NCI-H524 treated with DMSO at 0.1 percent for 48 hours (cell line): Measurements from ENCODE around the gene LBX1.

Source experiments
- DNase-seq: peaks from one replicate; lab custom pipeline; 2025; lab: John Stamatoyannopoulos, UW

Gene LBX1, protein sequence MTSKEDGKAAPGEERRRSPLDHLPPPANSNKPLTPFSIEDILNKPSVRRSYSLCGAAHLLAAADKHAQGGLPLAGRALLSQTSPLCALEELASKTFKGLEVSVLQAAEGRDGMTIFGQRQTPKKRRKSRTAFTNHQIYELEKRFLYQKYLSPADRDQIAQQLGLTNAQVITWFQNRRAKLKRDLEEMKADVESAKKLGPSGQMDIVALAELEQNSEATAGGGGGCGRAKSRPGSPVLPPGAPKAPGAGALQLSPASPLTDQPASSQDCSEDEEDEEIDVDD

DNA sequence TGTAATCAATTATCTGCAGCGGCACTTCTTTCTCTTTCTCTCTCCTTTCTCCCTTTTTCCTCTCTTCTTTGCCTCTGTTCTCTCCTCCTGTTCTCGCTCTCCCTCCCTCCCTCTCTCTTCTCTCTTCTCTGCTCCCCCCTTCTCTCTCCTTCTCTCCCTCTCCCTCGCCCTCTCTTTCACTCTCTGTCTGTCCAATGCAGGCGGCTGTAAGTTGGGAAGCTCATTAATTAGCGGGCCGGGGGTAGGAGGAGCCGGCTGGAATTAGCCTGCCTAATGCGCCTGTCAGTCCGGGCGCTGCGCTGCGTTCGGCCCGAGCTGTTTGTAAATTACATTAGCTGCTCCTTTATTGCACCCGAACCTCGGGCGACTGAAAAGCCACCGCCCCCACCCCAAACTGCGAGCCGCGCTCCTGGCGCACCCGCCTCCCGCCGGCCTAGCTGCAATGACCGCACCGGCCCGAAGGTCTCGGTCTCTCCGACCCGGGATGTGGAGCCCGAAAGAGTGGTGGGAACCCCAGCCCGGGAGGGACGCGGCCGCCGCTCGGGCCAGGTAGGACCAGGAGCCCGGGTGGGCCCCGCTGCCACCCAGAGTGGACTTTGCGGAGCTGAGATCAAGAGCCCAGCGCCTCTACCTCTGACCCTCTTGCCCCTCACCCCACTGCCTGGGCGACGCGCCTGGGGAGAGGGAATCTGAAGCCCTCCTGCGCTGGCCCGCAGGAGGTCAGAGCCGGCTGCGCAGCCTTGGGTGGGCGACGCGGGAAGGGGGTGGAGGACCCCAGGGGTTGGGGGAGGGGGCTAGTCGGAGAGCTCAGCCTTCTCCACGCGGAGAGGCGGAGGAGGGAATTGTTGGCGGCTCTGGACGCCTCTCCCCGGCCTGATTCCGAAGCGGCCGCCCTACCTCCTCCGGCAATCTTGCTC, at the start of gene LBX1:
LBX1 (minus strand) TSS at position 198 of the 917 bp plus-strand sequence. CDS start 648 bp downstream, outside the sequence.
- no peak for DNase-seq

DNA sequence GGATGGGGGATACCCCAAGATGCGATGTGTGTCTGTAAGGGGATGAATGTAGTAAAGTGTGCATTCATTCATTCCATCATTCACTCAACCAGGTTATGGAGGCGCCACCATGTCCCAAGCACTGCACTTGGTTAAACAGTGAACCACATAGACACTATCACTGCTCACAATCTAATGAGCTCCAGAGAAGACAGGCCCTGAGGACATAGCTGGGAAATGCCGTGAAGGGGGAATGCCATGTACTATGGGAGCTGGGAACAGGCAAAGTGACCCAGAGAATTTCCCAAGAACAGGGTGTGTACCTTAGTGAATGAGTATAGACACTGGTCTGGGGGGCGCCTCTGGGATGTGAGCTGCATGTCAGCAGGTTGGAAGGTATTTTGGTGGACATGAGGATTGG, 44.5 kb upstream of the LBX1 start:
- no peak for DNase-seq

DNA sequence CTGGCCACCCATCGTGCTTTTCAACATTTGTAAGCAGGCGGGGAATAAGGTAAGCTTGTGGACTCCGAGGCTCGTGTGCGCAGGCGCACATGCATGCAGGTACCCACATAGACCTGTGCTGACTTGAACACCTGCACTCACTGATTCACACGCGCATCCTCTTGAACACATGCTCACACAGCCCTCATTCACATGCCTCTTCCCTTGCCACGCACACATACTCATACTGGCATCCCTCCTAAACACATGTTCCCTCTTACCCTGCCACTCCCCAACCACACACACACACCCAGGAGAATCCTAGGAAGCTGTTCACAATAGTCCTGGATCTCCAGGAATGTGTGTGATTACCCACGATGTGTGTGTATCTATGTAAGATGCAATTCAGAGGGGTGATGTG, 44.1 kb upstream of the LBX1 start:
- DNase-seq: no peak

DNA sequence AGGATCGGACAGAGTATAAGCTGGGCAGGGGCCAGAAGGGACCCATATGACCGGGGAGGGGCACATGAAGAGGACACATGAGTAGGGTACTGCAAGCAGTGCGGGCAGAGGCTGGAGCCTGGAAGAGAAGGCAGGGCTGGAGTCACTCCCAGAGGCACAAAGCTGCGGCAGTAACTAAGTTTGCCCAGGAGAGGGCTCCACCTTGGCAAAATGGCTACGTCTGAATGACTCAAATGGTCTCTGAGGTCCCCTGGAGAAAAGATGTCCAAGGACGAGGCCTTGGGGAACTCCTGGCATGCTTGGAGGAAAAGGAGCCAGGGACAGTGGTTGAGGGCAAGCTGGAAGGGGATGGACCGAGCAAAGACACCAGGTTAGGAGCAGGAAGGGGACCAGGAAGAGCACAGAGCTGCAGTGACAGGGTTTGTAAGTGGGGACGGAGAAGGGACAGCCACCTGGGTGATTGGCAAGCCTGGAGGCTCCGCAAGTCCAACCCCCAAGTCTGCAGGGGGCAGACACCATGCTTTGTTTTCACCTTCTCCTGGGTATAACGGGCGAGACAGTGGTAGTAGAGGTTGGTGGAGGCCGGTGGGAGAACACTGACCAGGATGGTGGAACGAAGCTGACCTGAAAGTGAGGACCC, 43.1 kb upstream of the LBX1 start:
- DNase-seq: no peak

DNA sequence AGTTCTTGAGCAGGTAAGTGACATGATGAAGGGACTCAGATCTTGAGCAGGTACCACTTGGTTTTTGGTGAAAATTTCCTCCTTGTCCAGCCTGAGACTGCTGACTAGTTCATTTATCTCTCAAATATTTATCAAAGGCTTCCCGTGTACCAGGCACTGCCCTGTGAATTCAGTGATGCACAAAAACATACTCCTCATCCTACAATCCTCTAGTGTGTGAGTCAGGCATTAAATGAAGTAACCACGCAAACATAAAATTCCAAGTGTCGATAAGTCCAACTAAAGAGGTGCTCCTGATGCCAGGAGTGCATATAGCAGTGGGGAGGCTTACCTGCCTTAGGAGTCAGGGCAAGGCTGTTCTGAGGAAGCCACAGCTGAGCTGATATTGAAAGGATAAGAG, 41.5 kb upstream of the LBX1 start:
- DNase-seq: no peak

DNA sequence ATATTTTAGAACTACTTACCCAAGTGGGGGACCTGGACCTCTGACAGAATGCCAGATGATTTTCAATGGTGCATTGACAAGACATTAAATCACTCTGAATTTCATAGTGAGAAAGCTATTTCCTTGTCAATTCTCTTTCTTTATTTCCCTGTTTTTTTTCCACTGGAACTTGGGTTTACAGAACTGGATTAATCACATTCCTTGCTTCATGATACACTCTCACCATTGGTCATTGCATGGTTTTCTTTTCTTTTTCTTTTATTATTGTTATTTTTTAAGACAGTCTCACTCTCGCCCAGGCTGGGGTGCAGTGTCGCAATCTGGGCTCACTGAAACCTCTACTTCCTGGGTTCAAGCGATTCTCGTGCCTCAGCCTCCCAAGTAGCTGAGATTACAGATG, 38.5 kb upstream of the LBX1 start:
- DNase-seq: no peak

DNA sequence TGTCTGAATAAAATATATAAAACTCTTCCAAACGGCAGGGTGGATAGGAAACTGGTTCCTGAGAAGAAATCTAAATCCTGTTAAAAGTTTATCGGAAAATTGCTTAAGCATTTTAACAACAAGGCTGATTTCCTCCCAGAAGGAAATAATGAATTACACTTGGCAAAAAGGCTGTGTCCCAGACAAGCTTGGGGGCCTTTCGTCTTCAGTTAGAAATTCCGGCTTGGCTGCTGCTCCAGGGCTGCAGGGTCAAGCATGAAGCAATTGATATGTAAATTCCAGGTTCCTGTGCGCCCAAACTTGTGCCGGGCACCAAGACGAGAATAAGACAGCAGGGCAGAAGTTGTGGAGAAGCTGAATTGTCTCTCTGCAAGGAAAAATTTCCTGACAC, 38.0 kb upstream of the LBX1 start:
- DNase-seq: no peak

DNA sequence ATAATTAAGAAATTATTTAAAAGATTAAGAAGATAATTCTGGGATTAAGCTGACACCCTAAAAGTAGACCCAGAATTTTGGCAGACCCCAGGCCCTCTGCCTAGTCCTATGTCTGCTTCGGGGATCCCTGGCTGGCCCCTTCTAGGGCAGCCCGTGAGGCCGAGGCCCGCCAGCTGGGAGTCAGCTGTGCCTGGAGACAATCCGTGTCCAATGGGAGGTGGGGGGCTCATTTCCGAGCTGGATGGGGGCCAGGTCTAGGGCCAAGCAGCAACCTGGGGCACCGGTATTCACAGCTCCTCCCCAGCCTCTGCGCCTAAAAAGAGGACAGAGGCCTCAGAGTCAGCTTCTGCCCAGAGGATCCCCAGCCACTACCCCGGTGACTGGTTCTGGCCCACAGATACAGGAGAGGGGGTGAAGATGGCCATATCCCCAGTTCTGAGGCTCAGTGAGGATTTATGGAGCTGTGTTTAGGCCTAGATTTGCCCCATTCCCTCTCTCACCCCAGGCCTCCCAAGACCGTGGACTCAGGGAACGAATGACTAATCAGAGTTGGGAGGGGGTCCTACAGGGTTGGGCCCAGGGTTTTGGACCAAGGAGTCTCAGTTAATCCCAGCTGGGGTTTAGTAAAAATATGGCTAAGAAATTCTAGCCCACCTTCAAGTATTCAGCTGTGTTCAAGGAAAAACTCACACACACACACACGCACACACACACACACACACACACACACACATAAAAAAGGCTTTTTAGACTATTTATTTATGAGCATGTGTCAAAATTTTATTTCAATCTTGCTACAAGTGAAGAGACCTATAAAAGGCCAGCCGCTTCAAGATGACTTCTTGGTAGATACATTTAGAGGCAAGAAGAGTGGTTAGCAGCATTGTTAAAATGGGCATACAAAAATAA, 37.4 kb upstream of the LBX1 start:
- no peak for DNase-seq

DNA sequence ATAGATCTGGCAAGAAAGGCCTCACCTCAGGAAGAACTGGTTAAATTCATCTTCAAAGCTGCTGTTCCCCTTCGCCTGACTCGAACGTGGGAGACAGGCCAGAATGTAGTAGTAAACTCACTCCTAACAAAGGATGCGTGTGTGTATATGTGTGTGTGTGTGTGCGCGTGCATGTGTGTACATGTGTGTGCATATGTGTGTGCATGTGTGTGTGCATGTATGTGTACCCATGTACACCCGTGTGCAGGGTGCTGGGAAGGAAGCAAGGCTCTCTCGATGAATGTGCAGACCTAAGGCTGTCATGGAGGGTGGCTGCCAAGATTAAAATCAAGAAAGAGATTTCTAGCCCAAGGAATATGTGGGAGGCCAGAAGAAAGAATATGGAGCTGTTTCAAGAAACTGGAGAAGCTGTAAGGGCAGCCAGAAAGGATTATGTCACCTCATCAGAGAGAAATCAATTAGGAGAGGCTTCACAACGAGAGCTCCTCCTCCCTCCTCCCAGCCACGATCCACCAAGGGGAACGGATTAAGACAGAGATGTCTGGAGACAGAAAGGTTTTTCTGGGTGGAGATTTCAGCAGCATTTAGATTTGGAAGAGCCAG, 34.0 kb upstream of the LBX1 start:
- DNase-seq: no peak

DNA sequence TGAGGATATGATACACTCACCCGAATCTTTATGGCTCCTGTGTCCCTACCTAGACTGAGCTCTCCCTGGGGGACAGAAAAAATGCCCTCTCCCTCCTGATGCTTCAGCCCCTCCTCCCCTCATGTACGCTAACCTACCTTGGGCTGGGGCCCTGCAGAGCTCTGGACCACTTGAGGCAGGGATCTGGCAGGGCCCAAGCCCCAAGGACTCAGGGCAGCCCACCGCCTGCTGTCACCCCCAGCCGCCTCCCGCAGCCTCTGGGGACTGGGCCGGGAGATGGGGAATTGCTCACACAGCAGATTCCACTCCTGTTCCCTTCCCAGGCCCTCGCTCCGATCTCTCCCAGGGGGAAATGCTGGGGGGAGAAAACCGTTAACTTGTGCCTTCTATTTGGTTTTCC, 32.9 kb upstream of the LBX1 start:
- DNase-seq: no peak

DNA sequence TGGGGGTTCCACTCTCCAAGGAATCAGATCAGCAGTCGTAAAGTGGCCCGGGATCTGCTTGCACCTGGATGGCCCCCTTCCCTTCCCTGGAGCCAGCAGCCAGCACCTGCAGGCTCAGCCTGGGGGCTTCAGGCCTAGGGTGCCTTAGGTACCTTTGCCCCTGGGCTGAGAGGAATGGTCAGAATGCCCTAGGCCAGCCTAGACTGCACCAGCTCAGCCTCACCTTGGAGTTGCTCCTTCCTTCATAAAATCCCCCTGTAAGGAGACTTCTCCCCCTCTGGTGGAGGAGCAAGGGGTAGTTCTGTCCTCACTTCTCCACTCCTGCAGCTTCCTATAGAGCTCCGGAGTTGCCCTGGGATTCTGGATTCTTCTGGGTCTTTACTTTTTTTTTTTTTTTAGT, 32.4 kb upstream of the LBX1 start:
- no peak for DNase-seq

DNA sequence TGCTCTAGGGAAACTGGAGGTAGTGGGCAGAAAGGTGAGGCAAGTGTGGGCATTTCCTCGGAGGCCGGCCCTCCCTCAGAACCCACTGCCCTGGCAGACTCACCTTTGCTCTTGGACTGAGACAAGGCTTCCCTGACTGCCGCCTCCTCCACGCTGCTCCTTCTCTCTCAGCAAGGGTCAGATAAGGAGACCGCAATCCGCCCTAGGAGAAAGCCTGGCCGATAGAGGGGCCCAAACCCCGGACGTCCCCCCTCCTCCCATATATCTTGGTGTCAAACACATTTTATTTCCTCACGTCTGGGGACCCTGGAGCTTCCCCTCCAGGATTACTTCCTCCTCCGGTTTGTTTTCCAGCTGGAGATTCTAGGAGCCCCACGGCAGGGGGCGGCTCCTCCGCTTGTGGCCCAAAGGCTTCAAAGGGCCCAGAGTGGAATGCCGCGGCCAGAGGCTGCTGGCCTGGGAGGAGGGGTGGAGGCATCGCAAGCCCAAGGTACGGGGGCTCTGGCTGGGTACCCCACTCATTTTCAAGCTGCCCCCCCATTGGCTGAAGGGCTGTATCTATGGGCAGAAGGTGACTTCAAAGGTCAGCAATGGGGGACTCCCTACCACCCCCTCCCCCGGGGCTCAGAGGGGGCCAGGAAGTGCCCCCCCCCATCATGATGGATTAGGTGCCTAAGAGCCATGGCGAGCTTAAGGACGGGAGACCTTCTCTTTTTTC, 31.7 kb upstream of the LBX1 start:
- DNase-seq: no peak

DNA sequence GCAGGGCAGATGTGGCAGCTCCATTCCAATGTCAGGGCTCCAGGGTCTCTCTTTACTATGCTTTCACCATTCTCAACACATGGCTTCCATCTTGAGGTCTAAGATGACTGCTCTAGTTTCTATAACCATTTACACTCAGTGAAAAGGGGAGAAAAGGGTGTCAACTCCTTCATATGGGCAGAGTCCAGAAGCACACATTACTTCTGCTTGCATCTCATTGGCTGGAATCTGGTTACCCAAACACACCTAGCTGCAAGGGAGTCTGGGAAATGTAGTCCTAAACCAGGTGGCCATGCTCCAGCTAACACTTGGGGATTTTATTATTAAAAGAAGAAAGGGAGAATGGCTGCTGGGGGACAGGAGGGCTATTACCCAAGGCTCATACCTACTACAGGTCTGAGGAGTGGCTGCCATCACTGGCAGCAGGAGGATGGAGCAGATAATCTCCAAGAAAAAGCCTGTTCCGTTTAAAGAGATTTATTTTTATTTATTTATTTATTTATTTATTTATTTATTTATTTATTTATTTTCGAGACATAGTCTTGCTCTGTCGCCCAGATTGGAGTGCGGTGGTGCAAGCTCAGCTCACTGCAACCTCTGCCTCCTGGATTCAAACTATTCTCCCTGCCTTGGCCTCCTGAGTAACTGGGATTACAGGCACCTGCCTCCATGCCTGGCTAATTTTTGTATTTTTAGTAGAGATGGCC, 29.1 kb upstream of the LBX1 start:
- DNase-seq: no peak

DNA sequence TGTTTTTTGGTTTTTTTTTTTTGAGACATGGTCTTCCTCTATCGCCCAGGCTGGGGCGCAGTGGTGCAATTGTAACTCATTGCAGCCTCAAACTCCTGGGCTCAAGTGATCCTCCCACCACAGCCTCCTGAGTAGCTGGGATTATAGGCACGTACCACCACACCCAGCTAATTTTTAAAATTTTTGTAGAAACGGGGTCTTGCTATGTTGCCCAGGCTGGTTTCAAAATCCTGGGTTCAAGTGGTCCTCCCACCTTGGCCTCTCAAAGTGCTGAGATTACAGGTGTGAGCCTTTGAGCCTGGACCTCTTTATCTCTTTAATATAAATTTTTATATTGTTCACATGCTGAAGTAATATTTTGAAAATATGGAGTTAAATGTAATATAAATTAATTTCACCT, 28.2 kb upstream of the LBX1 start:
- no peak for DNase-seq

DNA sequence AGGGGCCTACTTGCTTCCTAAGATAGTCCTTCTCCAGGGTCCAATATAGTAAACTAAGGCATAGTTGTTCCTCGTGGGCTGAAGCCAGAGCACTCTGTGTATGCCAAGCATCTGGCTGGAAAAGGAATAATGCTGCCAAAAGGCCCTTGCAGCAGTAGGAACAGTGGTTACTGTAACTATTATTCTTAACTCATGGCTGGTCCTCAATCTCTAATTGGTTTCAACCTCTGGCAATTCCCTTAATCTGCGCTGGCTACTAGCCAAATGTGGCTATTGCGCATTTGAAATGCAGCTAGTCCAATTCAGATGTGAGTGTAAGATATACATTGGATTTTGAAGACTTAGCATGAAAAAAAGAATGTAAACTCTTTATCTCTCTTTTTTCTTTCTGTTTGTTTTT, 27.8 kb upstream of the LBX1 start:
- DNase-seq: no peak

DNA sequence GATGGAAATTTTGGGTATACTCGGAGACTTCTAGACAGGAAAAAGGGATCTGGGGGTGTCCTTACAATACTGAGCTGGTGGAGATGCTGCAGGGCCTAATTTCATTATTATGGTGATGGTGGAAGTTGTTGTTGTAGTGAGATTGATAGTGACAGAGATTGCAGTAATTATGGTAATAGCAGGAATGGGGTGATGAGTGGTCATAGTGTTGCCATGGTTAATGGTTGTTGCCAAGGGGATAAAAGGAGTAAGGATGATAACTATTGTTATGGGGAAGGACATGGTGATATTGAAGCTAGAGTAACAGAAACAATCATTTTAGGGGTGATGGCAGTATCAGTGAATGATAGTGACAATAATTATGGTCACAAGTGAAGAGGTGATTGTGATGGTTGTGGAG, 27.1 kb upstream of the LBX1 start:
- DNase-seq: no peak

DNA sequence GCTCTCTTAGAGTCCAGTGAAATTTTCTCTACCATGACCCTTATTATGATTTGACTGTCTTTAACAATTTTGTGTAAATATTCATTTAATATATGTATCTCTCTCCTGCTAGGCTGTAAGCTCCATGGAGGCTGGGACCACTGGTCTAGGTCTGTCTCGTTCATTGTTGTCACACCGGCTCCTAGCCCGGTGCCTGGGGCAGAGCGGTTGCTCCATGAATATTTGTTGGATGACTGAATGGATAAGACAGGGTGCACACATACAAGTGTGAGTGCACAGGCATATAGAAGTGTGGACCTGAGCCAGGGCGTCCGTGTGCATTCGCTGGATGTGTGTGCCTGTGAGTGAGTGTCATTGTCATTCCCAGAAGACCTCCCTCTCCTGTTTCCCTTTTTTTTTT, 20.9 kb upstream of the LBX1 start:
- DNase-seq: no peak

DNA sequence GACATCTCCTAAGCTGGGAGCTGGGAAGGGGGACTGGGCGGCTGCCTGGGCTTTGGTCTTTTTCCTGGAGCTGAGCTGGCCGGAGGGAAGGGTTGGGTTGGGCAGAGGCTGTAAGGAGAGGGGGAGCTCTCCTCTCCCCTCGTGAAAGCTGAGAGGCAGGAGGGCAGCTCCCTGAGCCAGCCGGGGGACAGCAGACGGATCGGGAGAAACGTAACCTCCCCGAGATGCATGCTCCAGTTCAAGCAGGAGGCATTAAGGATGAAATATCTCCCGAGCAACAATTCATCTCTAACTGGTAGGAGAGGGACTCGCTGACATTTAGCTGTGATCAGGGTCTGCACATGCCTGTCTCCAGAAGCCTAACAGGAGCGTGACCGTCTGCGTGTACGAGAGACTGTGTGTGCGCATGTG, 19.9 kb upstream of the LBX1 start:
- DNase-seq: no peak

DNA sequence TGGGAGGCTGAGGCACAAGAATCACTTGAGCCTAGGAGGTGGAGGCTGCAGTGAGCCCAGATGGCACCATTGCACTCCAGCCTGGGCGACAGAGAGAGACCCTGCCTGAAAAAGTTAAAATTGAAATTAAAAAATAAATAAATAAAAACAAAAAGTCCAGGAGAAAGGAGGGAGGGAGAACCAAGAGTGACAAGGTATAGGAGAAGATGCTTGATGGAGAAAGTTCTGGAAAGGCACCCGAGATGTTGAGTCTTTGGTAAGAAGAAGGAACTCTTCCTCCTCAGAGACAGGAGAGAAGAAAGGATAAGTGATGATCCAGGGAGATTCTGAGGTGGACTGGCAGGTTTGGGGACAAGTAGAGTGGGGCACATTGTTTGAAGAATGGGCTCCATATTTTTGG, 17.4 kb upstream of the LBX1 start:
- no peak for DNase-seq
